Fibroblast of pulmonary artery (primary cell): ENCODE measurements around the gene DHRS3.

Experiments used
- DNase-seq: peaks from one replicate; pipeline ENCODE4 v3.0.0-alpha.2; 2010; ENCODE audit warnings: low read depth
- H3K4me3 ChIP-seq: replicated peaks from 2 replicates; pipeline ENCODE4 v1.5.1; 2011; ENCODE audit warnings: low read depth, mild to moderate bottlenecking, control low read depth, low read length, moderate library complexity
- CTCF ChIP-seq: IDR thresholded peaks from 2 replicates; pipeline ENCODE4 v1.5.1; 2011; ENCODE audit warnings: mild to moderate bottlenecking, control low read depth, low read length, inconsistent platforms; ENCODE audit errors: missing control alignments

The DHRS3 gene

GRCh38 chr1:12552951-12553921, 64.8 kb downstream of the DHRS3 start:
- no peak overlapping the region for H3K4me3 ChIP-seq
- no peak for DNase-seq
- no peak for TF ChIP-seq CTCF

- no peak for TF ChIP-seq CTCF
- no peak overlapping the region for H3K4me3 ChIP-seq
- no peak for DNase-seq
These were observed 65.7 kb downstream of the DHRS3 start for GRCh38 chr1:12552111-12552888.

- DNase-seq = no peak
- H3K4me3 ChIP-seq = no peak overlapping the region
- TF ChIP-seq CTCF = no peak
These were observed 66.4 kb downstream of the DHRS3 start for GRCh38 chr1:12551584-12551983.

- no peak for TF ChIP-seq CTCF
- DNase-seq = peak; percentile 80
- peak overlapping the region; percentile 27 for H3K4me3 ChIP-seq
These were observed 68.3 kb downstream of the DHRS3 start for GRCh38 chr1:12549460-12550349.

- no peak for DNase-seq
- no peak for TF ChIP-seq CTCF
- no peak overlapping the region for H3K4me3 ChIP-seq
These were observed 69.0 kb downstream of the DHRS3 start for GRCh38 chr1:12548973-12549459.

- no peak for TF ChIP-seq CTCF
- no peak for DNase-seq
These were observed 69.6 kb downstream of the DHRS3 start for GRCh38 chr1:12548279-12548972.

More at GRCh38 chr1:12548279-12548972, 69.6 kb downstream of the DHRS3 start:
- H3K4me3 ChIP-seq = no peak overlapping the region
